T follicular helper cell (primary cell): Measurements from ENCODE around the gene SLC9A1.
A peak's percentile ranks its signal among the peaks of the same experiment; 100 is the strongest.

Experiments used
- DNase-seq: peaks from one replicate; pipeline ENCODE4 v3.0.0-alpha.2; 2020; ENCODE audit warnings: low read depth

The SLC9A1 gene

GRCh38 chr1:27150641-27151040 is 4.3 kb downstream of the SLC9A1 start:
- no peak for DNase-seq

GRCh38 chr1:27150183-27150582 is 4.7 kb downstream of the SLC9A1 start:
- DNase-seq = no peak

- no peak for DNase-seq
These were observed 5.2 kb downstream of the SLC9A1 start for GRCh38 chr1:27149762-27150113.

- DNase-seq = no peak
These were observed 5.7 kb downstream of the SLC9A1 start for GRCh38 chr1:27149084-27149761.

GRCh38 chr1:27148591-27148990 is 6.3 kb downstream of the SLC9A1 start:
- DNase-seq = no peak

GRCh38 chr1:27147842-27148518 is 6.9 kb downstream of the SLC9A1 start:
- no peak for DNase-seq

- no peak for DNase-seq
These were observed 9.0 kb downstream of the SLC9A1 start for GRCh38 chr1:27145934-27146354.

- no peak for DNase-seq
These were observed 9.8 kb downstream of the SLC9A1 start for GRCh38 chr1:27144920-27145661.

GRCh38 chr1:27144049-27144748 is 10.7 kb downstream of the SLC9A1 start:
- no peak for DNase-seq

- no peak for DNase-seq
These were observed 11.5 kb downstream of the SLC9A1 start for GRCh38 chr1:27143401-27143800.

GRCh38 chr1:27142464-27142863 is 12.5 kb downstream of the SLC9A1 start:
- DNase-seq = no peak

- no peak for DNase-seq
These were observed 13.5 kb downstream of the SLC9A1 start for GRCh38 chr1:27141266-27142003.

GRCh38 chr1:27139980-27140379 is 14.9 kb downstream of the SLC9A1 start:
- no peak for DNase-seq

GRCh38 chr1:27138927-27139326 is 16.0 kb downstream of the SLC9A1 start:
- DNase-seq = no peak

- no peak for DNase-seq
These were observed 16.6 kb downstream of the SLC9A1 start for GRCh38 chr1:27138368-27138767.

GRCh38 chr1:27137544-27138075 is 17.3 kb downstream of the SLC9A1 start:
- DNase-seq = no peak

- DNase-seq = peak; percentile 64
These were observed 17.9 kb downstream of the SLC9A1 start for GRCh38 chr1:27136998-27137542.

- DNase-seq = no peak
These were observed 18.7 kb downstream of the SLC9A1 start for GRCh38 chr1:27136236-27136551.

GRCh38 chr1:27135541-27136235 is 19.2 kb downstream of the SLC9A1 start:
- DNase-seq = no peak

- DNase-seq = no peak
These were observed 20.9 kb downstream of the SLC9A1 start for GRCh38 chr1:27133991-27134390.

GRCh38 chr1:27133158-27133557 is 21.8 kb downstream of the SLC9A1 start:
- no peak for DNase-seq
